ENCODE results near the gene PWWP2A. TPM values are rescaled to one million over a fixed set of nuclear protein-coding genes. Genes with fewer than 3 reads are reported as not detected.
"Not testable (repeated sequence)": the region's sequence is repeated elsewhere in the genome, so short reads cannot be mapped to it uniquely, and the experiment has no call there.

Gene PWWP2A
- total and polyA plus RNA-seq, 2 donors (not counting 1 experiment from before 2014, with no cell fraction given), result 10.4 to 17.0 TPM

- no peaks in the 10 kb centered on the region for H3K79me2 ChIP-seq (ENCODE audit: control insufficient read depth, insufficient read depth, low read length)
- H3K4me3 ChIP-seq (replicated peaks in 1 of 4; ENCODE audit: control extremely low read depth in 1 of 4, insufficient read depth in 1 of 4, low read depth in 3 of 4, low read length in 4 of 4), result no peak overlapping the region
- no peak overlapping the region for H2AFZ ChIP-seq (ENCODE audit: low read length)
- H3K9ac ChIP-seq (ENCODE audit: insufficient read depth, low read length), result no peak overlapping the region
- TF ChIP-seq EZH2 (IDR thresholded peaks at IDR 0.05; ENCODE audit: low read length, missing control alignments) (no peak), CTCF (conservative IDR thresholded peaks at IDR 0.05 in 1 of 2, IDR thresholded peaks at IDR 0.05 in 1 of 2; ENCODE audit: low read depth in 1 of 2, low read length in 2 of 2) (no peak)
- H3K9me3 ChIP-seq (ENCODE audit: control insufficient read depth, insufficient read depth, low read depth, low read length), result no peaks in the 10 kb centered on the region
- no peaks in the 10 kb centered on the region for H4K20me1 ChIP-seq (ENCODE audit: control insufficient read depth, extremely low read depth, insufficient read depth, low read length)
- DNase-seq (ENCODE audit: low read depth in 2 of 2), result peak in 1 of 2 donors; percentile 54
- H3K36me3 ChIP-seq (ENCODE audit: control insufficient read depth, insufficient read depth, low read length), result peaks cover 2% of the 10 kb centered on the region
- H3K4me1 ChIP-seq (ENCODE audit: control insufficient read depth, extremely low read depth, insufficient read depth, low read length), result no peaks in the 10 kb centered on the region
- no peak overlapping the region for H3K27ac ChIP-seq (ENCODE audit: insufficient read depth, low read length)
- no peaks in the 10 kb centered on the region for H3K27me3 ChIP-seq (ENCODE audit: control insufficient read depth, insufficient read depth, low read length)
- H3K4me2 ChIP-seq (ENCODE audit: extremely low read depth, insufficient read depth, low read length), result no peak overlapping the region
Observed at GRCh38 chr5:160075073-160075472, 44.2 kb downstream of the PWWP2A start.

- H3K4me2 ChIP-seq (ENCODE audit: extremely low read depth, insufficient read depth, low read length), result no peak overlapping the region
- H2AFZ ChIP-seq (ENCODE audit: low read length), result no peak overlapping the region
- no peaks in the 10 kb centered on the region for H3K4me1 ChIP-seq (ENCODE audit: control insufficient read depth, extremely low read depth, insufficient read depth, low read length)
- H3K4me3 ChIP-seq (replicated peaks in 1 of 4; ENCODE audit: control extremely low read depth in 1 of 4, insufficient read depth in 1 of 4, low read depth in 3 of 4, low read length in 4 of 4), result no peak overlapping the region
- H4K20me1 ChIP-seq (ENCODE audit: control insufficient read depth, extremely low read depth, insufficient read depth, low read length), result no peaks in the 10 kb centered on the region
- no peak for DNase-seq (ENCODE audit: low read depth in 2 of 2)
- H3K36me3 ChIP-seq (ENCODE audit: control insufficient read depth, insufficient read depth, low read length), result no peaks in the 10 kb centered on the region
- H3K79me2 ChIP-seq (ENCODE audit: control insufficient read depth, insufficient read depth, low read length), result no peaks in the 10 kb centered on the region
- H3K27ac ChIP-seq (ENCODE audit: insufficient read depth, low read length), result no peak overlapping the region
- TF ChIP-seq EZH2 (IDR thresholded peaks at IDR 0.05; ENCODE audit: low read length, missing control alignments), result no peak
- no peak for TF ChIP-seq CTCF (conservative IDR thresholded peaks at IDR 0.05 in 1 of 2, IDR thresholded peaks at IDR 0.05 in 1 of 2; ENCODE audit: low read depth in 1 of 2, low read length in 2 of 2)
- no peak overlapping the region for H3K9ac ChIP-seq (ENCODE audit: insufficient read depth, low read length)
- no peaks in the 10 kb centered on the region for H3K9me3 ChIP-seq (ENCODE audit: control insufficient read depth, insufficient read depth, low read depth, low read length)
- H3K27me3 ChIP-seq (ENCODE audit: control insufficient read depth, insufficient read depth, low read length), result no peaks in the 10 kb centered on the region
Observed at GRCh38 chr5:160071916-160072315, 47.3 kb downstream of the PWWP2A start.

GRCh38 chr5:160071516-160071915 lies 47.7 kb downstream of the PWWP2A start:
- no peaks in the 10 kb centered on the region for H3K27me3 ChIP-seq (ENCODE audit: control insufficient read depth, insufficient read depth, low read length)
- no peak overlapping the region for H3K9ac ChIP-seq (ENCODE audit: insufficient read depth, low read length)
- no peak overlapping the region for H3K4me2 ChIP-seq (ENCODE audit: extremely low read depth, insufficient read depth, low read length)
- H3K36me3 ChIP-seq (ENCODE audit: control insufficient read depth, insufficient read depth, low read length), result no peaks in the 10 kb centered on the region
- no peak overlapping the region for H3K27ac ChIP-seq (ENCODE audit: insufficient read depth, low read length)
- no peak overlapping the region for H2AFZ ChIP-seq (ENCODE audit: low read length)
- TF ChIP-seq EZH2 (IDR thresholded peaks at IDR 0.05; ENCODE audit: low read length, missing control alignments) (no peak), CTCF (conservative IDR thresholded peaks at IDR 0.05 in 1 of 2, IDR thresholded peaks at IDR 0.05 in 1 of 2; ENCODE audit: low read depth in 1 of 2, low read length in 2 of 2) (no peak)
- no peak for DNase-seq (ENCODE audit: low read depth in 2 of 2)
- no peaks in the 10 kb centered on the region for H3K9me3 ChIP-seq (ENCODE audit: control insufficient read depth, insufficient read depth, low read depth, low read length)
- H4K20me1 ChIP-seq (ENCODE audit: control insufficient read depth, extremely low read depth, insufficient read depth, low read length), result no peaks in the 10 kb centered on the region
- no peak overlapping the region for H3K4me3 ChIP-seq (replicated peaks in 1 of 4; ENCODE audit: control extremely low read depth in 1 of 4, insufficient read depth in 1 of 4, low read depth in 3 of 4, low read length in 4 of 4)
- no peaks in the 10 kb centered on the region for H3K79me2 ChIP-seq (ENCODE audit: control insufficient read depth, insufficient read depth, low read length)
- H3K4me1 ChIP-seq (ENCODE audit: control insufficient read depth, extremely low read depth, insufficient read depth, low read length), result no peaks in the 10 kb centered on the region

GRCh38 chr5:160069120-160069519 lies 50.1 kb downstream of the PWWP2A start:
- H3K79me2 ChIP-seq (ENCODE audit: control insufficient read depth, insufficient read depth, low read length); H3K27me3 ChIP-seq (ENCODE audit: control insufficient read depth, insufficient read depth, low read length); DNase-seq (ENCODE audit: low read depth in 2 of 2); H3K9ac ChIP-seq (ENCODE audit: insufficient read depth, low read length); H2AFZ ChIP-seq (ENCODE audit: low read length); H3K4me3 ChIP-seq (replicated peaks in 1 of 4; ENCODE audit: control extremely low read depth in 1 of 4, insufficient read depth in 1 of 4, low read depth in 3 of 4, low read length in 4 of 4); H3K27ac ChIP-seq (ENCODE audit: insufficient read depth, low read length); H3K9me3 ChIP-seq (ENCODE audit: control insufficient read depth, insufficient read depth, low read depth, low read length); H3K36me3 ChIP-seq (ENCODE audit: control insufficient read depth, insufficient read depth, low read length); H3K4me1 ChIP-seq (ENCODE audit: control insufficient read depth, extremely low read depth, insufficient read depth, low read length); H3K4me2 ChIP-seq (ENCODE audit: extremely low read depth, insufficient read depth, low read length); H4K20me1 ChIP-seq (ENCODE audit: control insufficient read depth, extremely low read depth, insufficient read depth, low read length): not testable (repeated sequence)

All from fibroblast of lung (primary cell).